ENCODE results near the gene DCHS1.

The DCHS1 gene

GRCh38 chr11:6611963-6612212 is 43.7 kb downstream of the DCHS1 start:
- DNase-seq: no peak

- DNase-seq: peak; percentile 12
These were observed 44.3 kb downstream of the DCHS1 start for GRCh38 chr11:6611092-6611962.

- no peak for DNase-seq
These were observed 45.0 kb downstream of the DCHS1 start for GRCh38 chr11:6610591-6610990.

GRCh38 chr11:6609502-6610015 is 46.0 kb downstream of the DCHS1 start:
- no peak for DNase-seq

GRCh38 chr11:6608726-6609501 is 46.7 kb downstream of the DCHS1 start:
- DNase-seq: no peak

- no peak for DNase-seq
These were observed 47.6 kb downstream of the DCHS1 start for GRCh38 chr11:6608011-6608410.

GRCh38 chr11:6607190-6607795 is 48.3 kb downstream of the DCHS1 start:
- no peak for DNase-seq

- DNase-seq: no peak
These were observed 49.0 kb downstream of the DCHS1 start for GRCh38 chr11:6606471-6607189.

GRCh38 chr11:6604790-6605189 is 50.8 kb downstream of the DCHS1 start:
- DNase-seq: no peak

- DNase-seq: peak; percentile 48
These were observed 51.5 kb downstream of the DCHS1 start for GRCh38 chr11:6604081-6604626.

GRCh38 chr11:6603287-6604080 is 52.1 kb downstream of the DCHS1 start, which contains the start of the genes ILK and RRP8:
ILK (plus strand) TSS chr11:6603774; CDS start chr11:6604272, 498 bp downstream.
RRP8 (minus strand) TSS chr11:6603616; CDS start chr11:6603502, 114 bp downstream.
- peak; percentile 89 for DNase-seq

GRCh38 chr11:6602096-6602940 is 53.3 kb downstream of the DCHS1 start:
- DNase-seq: no peak

GRCh38 chr11:6601041-6601461 is 54.6 kb downstream of the DCHS1 start:
- DNase-seq: no peak

GRCh38 chr11:6599881-6600390 is 55.7 kb downstream of the DCHS1 start:
- DNase-seq: no peak

GRCh38 chr11:6599449-6599848 is 56.2 kb downstream of the DCHS1 start:
- DNase-seq: no peak

GRCh38 chr11:6598555-6598954 is 57.1 kb downstream of the DCHS1 start:
- DNase-seq: no peak

GRCh38 chr11:6596239-6596877 is 59.3 kb downstream of the DCHS1 start:
- no peak for DNase-seq

- no peak for DNase-seq
These were observed 61.4 kb downstream of the DCHS1 start for GRCh38 chr11:6594142-6594768.

- DNase-seq: no peak
These were observed 67.6 kb downstream of the DCHS1 start for GRCh38 chr11:6588018-6588417.
